Transverse colon (tissue), 4 donors: ENCODE results near the gene FOXN4. TPM values are rescaled to one million over a fixed set of nuclear protein-coding genes. Genes with fewer than 3 reads are reported as not detected.

ENCODE experiments used
- DNase-seq: peaks from one replicate; pipeline ENCODE4 v3.0.0-alpha.2; 2019
- H3K27ac ChIP-seq, 4 donors: fragments of 200-600 bp; sonication (generic); 2 replicates each; pipeline ENCODE4 v1.5.1; 2016 to 2018; ENCODE audit warnings: inconsistent platforms in 4 of 4
- H3K27me3 ChIP-seq: fragments of 200-600 bp; sonication (generic); 2 replicates; pipeline ENCODE4 v1.5.1; 2017; ENCODE audit warnings: inconsistent platforms
- H3K36me3 ChIP-seq, 4 donors: fragments of 200-600 bp; sonication (generic); 2 replicates each; pipeline ENCODE4 v1.5.1; 2017 to 2019; ENCODE audit warnings: inconsistent platforms in 4 of 4
- H3K4me1 ChIP-seq, 4 donors: fragments of 200-600 bp; sonication (generic); 2 replicates each; pipeline ENCODE4 v1.5.1; 2017 to 2020; ENCODE audit warnings: inconsistent platforms in 4 of 4
- H3K4me3 ChIP-seq, 4 donors: fragments of 200-600 bp; sonication (generic); 1 replicate in 1 of 4; 2 replicates in 3 of 4; pipeline versions ENCODE4 v1.5.1 to v1.6.1; 2017 to 2019; ENCODE audit warnings: inconsistent platforms in 4 of 4
- H3K9me3 ChIP-seq, 2 donors: fragments of 200-600 bp; sonication (generic); 2 replicates each; pipeline ENCODE4 v1.5.1; 2017 to 2019; ENCODE audit warnings: inconsistent platforms in 2 of 2
- CTCF ChIP-seq, 5 experiments: fragments of 200-600 bp in 3 of 5; fragments of 450-650 bp in 2 of 5; sonication (generic) in 3 of 5; IDR thresholded peaks; 1 replicate in 2 of 5; 2 replicates in 3 of 5; pipeline ENCODE4 v1.5.1; 2016 to 2017; ENCODE audit warnings: antibody characterized with exemption in 5 of 5, inconsistent platforms in 3 of 5, mild to moderate bottlenecking in 2 of 5, moderate library complexity in 1 of 5
- EP300 ChIP-seq: sonication (generic); formaldehyde crosslinking; IDR thresholded peaks from one replicate; pipeline ENCODE4 v1.6.1; 2017; ENCODE audit warnings: antibody characterized with exemption, low read depth
- POLR2A ChIP-seq: fragments of 450-650 bp; IDR thresholded peaks from one replicate; pipeline ENCODE4 v1.6.1; 2016; ENCODE audit warnings: antibody characterized with exemption, mild to moderate bottlenecking, moderate library complexity
- POLR2AphosphoS5 ChIP-seq, 3 donors: sonication (generic); formaldehyde crosslinking; IDR thresholded peaks; one replicate each; pipeline ENCODE4 v1.6.1; 2016; ENCODE audit warnings: antibody characterized with exemption in 3 of 3
- WGBS, 2 donors: methylation state at CpG; one replicate each; pipeline ENCODE4 v1.1.5; 2018; ENCODE audit warnings: low coverage in 1 of 2; 5-methylcytosine and 5-hydroxymethylcytosine counted together
- in situ Hi-C, 4 donors: fragments of 200-750 bp; cut with MboI; loops; one replicate each; pipeline versions ENCODE4 v1.15.0 to v1.15.1; 2017; ENCODE audit warnings: low sequenced_read_pairs in 3 of 4, low pct_ligation_motif_present in 1 of 4, low pct_unique_long_range_greater_than_20kb in 1 of 4
- intact Hi-C: fragments of 100-400 bp; cut with DNase I; formaldehyde crosslinking; loops from one replicate; pipeline ENCODE4 v1.15.1; 2023; ENCODE audit warnings: low total_unique reads
- total RNA-seq, 4 donors: library from RNA; depleted of rRNA; stranded (reverse); fragments of >200 nt; gene quantifications; one replicate each; pipeline ENCODE4 v1.1.0, GENCODE V29; 2016

FOXN4 gene
- total RNA-seq, 4 donors from 2014 or later, result not detected

GRCh38 chr12:109299849-109300248, 9.2 kb downstream of the FOXN4 start:
- no peak overlapping the region for H3K27ac ChIP-seq
- intact Hi-C loops, result no loop called here
- in situ Hi-C loops, result no loop called here
- DNase-seq, result no peak
- no peaks in the 10 kb centered on the region for H3K4me1 ChIP-seq
- H3K4me3 ChIP-seq, result no peak overlapping the region
- peaks cover 7% of the 10 kb centered on the region for H3K27me3 ChIP-seq
- WGBS, 2 donors, result 70 to 88% methylated on average over 2 to 7 of the region's 7 CpGs
- no peaks in the 10 kb centered on the region for H3K36me3 ChIP-seq
- H3K9me3 ChIP-seq, result no peaks in the 10 kb centered on the region
- no peak for TF ChIP-seq CTCF (IDR thresholded peaks at IDR 0.05)
- TF ChIP-seq EP300, result no peak
- TF ChIP-seq POLR2AphosphoS5 (IDR thresholded peaks at IDR 0.05), result no peak
- no peak for TF ChIP-seq POLR2A

- intact Hi-C loops (no loop called here), in situ Hi-C loops (no loop called here)
- Histone ChIP-seq H3K27ac (no peak overlapping the region), H3K36me3 (no peaks in the 10 kb centered on the region), H3K4me3 (no peak overlapping the region), H3K27me3 (peaks cover 4% of the 10 kb centered on the region), H3K9me3 (no peaks in the 10 kb centered on the region), H3K4me1 (peaks cover 6 to 8% (median 7%) of the 10 kb centered on the region in 4 donors)
- 57 to 80% methylated on average over 2 to 3 of the region's 3 CpGs for WGBS, 2 donors
- TF ChIP-seq CTCF (IDR thresholded peaks at IDR 0.05) (no peak), POLR2AphosphoS5 (IDR thresholded peaks at IDR 0.05) (no peak), EP300 (no peak), POLR2A (no peak)
- no peak for DNase-seq
Measured at GRCh38 chr12:109296431-109296830, 12.7 kb downstream of the FOXN4 start.

- no peaks in the 10 kb centered on the region for H3K36me3 ChIP-seq
- TF ChIP-seq POLR2AphosphoS5 (IDR thresholded peaks at IDR 0.05) (no peak), POLR2A (no peak), EP300 (no peak), CTCF (IDR thresholded peaks at IDR 0.05) (no peak)
Measured at GRCh38 chr12:109295764-109296425, 13.2 kb downstream of the FOXN4 start.

GRCh38 chr12:109294286-109294796, 14.7 kb downstream of the FOXN4 start:
- Histone ChIP-seq H3K36me3 (no peaks in the 10 kb centered on the region), H3K4me3 (no peak overlapping the region), H3K4me1 (peaks cover 8 to 14% (median 12%) of the 10 kb centered on the region in 4 donors), H3K9me3 (no peaks in the 10 kb centered on the region), H3K27me3 (peaks cover 4% of the 10 kb centered on the region), H3K27ac (no peak overlapping the region)
- TF ChIP-seq POLR2AphosphoS5 (IDR thresholded peaks at IDR 0.05) (no peak), POLR2A (no peak), CTCF (IDR thresholded peaks at IDR 0.05) (no peak), EP300 (no peak)
- intact Hi-C loops (no loop called here), in situ Hi-C loops (no loop called here)
- 82% methylated on average over 5 of the region's 5 CpGs; no CpG with 5 or more reads in 1 of the 2 donors for WGBS, 2 donors
- no peak for DNase-seq

More at GRCh38 chr12:109295764-109296425, 13.2 kb downstream of the FOXN4 start:
- in situ Hi-C loops (no loop called here), intact Hi-C loops (no loop called here)
- peaks cover 8 to 13% (median 11%) of the 10 kb centered on the region in 4 donors for H3K4me1 ChIP-seq
- 80 to 82% methylated on average over 1 to 13 of the region's 13 CpGs for WGBS, 2 donors
- no peak overlapping the region for H3K27ac ChIP-seq
- H3K9me3 ChIP-seq, result no peaks in the 10 kb centered on the region
- DNase-seq, result no peak
- peaks cover 4% of the 10 kb centered on the region for H3K27me3 ChIP-seq
- H3K4me3 ChIP-seq, result no peak overlapping the region
